Ramos (cell line): Measurements from ENCODE around the gene PACSIN2.
"Not testable (repeated sequence)": the region's sequence is repeated elsewhere in the genome, so short reads cannot be mapped to it uniquely, and the experiment has no call there.

Experiments
- in situ Hi-C: fragments of 300-500 bp; cut with MboI; formaldehyde crosslinking; loops from one replicate; pipeline ENCODE4 v1.14.3; 2022; ENCODE audit warnings: low sequenced_read_pairs; ENCODE audit not compliant: unreplicated experiment

PACSIN2 gene

DNA sequence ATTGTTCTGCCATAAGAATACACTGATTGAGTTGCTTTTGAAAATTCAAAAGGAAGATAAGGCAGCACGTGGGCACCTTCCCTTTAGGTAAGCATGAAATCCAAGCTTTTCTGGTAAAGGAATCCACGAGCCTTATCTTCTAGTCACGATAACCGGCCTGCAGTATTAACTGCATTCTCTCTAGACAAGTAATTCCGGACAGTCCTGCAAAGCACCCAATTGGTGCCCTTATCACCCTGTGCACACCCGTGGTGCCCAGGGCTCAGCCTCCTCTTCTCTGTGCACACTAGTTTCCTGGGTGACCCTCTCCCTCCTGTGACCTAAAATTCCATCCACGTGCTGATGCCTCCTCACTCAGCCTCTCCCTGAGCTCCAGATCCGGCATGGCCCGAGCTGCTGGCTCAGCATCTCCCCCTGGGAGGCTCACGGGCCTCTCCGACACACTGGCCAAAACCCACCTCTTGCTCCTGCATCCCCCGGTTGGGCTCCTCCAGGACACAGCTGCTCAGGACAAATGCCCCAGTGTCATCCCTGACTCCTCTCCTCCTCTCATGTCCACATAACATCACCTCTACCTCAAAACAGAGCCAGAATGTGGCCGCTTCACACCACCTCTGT lies 63.7 kb downstream of the PACSIN2 start:
- in situ Hi-C loops, result no loop called here

DNA sequence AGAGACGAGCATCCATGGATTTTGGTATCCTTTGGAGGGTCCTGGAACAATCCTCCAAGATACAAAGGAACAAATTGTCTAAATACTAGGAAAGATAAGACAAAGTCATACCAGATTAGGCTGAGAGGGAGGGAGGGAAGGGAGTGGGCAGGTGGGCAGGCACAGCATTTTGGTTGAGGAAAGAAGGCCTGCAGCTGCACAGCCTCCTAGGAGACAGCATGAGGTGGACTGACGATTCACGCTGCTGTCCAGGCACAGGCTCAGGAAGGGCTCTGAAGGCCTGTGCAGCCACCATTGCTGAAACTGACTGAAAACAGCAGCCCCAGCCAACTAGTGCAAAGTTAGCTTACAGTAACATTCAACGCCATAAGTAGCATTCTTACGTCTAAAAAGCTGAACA lies 64.7 kb downstream of the PACSIN2 start:
- in situ Hi-C loops, result no loop called here

DNA sequence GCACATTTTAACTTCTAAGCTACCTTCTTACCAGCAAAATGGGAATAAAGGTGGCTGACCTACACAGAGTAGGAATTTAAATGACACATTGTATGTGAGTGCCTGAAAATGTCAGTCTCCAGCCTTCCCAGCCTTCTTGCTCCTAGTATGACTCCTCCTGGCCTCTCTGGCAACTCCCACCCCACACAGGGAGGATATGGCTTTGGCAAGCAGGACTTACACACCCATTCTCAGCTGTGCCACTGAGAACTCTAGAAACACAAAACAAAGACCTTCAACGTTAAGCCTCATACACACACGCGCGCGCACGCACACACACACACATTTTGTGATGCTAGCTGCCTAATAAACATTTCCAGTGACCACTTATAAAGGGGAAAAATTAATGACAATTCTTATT lies 65.8 kb downstream of the PACSIN2 start:
- in situ Hi-C loops, result no loop called here

DNA sequence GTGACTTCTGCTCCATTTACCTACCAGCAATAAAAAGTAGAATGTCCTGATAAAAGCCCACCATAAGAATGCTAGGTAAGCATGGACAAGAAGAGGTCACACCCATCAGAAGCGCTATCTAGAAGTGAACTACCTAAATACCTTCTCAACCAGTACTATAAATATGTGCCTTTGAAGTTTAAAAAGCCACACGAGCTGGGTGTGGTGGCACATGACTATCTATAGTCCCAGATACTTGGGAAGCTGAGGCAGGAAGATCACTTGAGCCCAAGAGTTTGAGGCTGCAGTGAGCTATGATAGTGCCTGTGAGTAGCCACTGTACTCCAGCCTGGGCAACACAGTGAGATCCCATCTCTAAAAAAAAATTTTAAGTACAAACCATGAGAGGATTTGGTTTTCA lies 66.7 kb downstream of the PACSIN2 start:
- in situ Hi-C loops, result no loop called here

DNA sequence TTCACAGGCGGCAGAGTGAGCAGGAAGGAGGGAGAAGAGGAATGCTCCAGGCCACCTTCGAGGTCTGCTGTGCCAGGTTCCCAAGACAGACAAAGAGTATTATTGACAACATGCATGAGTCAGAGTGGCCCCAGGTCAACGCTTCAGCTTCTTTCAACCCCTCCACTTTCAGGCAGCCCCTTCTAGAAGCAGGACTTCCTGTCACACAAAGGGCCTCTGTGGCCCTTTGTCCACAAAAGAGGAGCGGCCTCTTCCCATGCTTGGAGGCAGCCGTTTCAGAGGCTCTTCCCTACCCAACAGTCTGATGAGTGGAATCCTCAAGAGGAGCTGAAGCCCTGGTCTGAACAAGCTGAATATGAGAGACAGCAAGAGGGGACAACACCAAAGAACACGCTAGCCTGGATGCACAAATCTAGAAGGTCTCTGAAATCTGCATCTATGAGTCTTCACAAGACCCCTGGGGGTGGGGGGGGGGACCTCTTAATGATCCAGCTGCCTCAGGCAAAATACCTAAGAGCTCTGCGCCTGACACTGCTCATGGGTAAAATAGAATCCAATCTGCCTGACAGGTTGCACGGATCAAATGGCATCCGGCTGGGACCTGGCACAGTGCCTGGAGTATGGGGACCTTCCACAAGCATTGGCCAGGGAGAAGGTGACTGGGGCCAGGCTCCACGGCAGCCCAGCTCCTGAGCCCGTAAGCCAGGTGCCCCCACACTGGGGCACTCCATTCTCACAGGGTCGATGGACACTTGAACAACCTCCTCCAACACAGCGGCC lies 67.5 kb downstream of the PACSIN2 start:
- in situ Hi-C loops, result no loop called here

DNA sequence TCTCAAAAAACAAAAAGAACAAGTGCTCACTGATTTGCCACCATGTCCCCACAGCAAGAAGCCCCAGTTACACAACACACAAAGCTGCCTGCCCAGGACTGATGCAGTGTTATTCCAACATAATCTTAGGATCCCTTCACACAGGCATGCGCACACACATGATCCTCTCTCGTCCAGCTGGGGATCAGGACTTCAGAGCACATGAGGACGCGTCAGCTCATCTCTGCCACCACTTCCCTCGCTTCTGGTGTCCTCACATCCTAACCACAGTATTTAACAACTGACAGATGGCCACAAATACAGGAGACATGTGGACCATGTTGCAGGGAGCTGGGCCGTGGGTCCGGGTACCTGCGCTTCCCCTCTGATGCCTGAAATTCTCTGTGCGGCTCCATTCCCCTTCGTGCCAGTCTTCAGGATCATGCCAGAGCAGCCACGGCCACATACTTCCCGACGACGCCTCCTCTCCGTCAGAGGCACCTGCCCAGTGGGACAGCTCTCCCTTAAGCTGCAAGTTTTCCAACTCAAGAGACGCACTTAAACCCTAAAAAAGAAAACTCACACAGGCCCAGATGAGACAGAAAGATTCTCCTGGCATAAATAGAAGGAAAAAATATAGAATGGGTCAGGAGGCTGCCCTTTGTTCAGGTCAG lies 68.3 kb downstream of the PACSIN2 start:
- in situ Hi-C loops, result no loop called here

DNA sequence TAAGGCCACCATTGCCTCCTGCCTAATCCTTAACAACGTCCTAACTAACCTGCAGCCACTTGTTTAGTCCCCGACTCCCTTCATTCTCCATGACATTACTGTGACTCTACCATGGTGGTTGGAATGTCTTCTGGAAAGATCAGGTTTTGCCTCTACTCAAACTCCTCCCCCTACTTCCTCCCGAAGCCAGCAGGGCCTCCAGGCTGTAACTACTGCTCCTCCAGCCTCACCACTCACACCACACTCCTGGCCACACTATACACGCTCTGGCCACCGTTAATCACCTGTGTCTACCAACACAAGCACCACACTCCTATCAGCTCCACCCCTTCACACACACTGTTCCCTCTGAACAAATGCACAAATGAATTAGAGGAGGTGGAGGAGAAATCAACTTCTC lies 69.2 kb downstream of the PACSIN2 start:
- in situ Hi-C loops, result no loop called here

DNA sequence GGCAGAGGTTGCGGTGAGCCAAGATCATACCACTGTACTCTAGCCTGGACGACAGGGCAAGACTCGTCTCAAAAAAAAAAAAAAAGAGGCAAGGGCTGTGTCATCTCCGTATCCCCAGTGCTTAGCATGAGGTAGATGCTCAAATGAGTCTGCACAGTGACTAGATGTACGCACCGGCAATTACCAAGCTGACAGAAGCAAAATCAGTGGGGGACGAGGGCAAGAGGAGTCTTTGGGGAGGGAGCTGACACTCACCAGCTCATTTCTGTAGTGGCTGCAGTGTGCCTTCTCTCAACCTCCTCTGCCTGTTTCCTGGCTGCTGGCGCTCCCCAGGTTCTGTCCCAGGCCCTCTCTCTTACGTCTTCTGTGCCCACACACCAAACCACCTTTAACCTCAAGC lies 69.9 kb downstream of the PACSIN2 start:
- in situ Hi-C loops, result no loop called here

DNA sequence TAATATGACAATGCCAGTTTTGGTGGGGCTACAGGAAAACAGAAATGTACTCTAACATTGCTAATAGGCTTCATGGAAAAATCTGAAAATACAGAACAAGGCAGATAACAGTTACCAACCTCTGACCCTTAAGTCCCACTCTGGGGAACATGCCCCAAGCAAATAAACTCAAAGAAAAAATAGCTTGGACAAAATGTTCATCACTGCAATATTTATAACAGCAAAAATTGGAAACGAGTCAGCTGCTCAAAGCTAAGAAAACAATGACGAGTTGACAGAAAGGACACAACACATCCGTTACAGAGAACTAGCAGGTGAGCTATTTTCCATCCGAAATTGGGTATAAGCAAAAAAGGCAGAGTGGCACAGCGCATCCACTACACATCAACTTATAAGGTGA lies 70.5 kb downstream of the PACSIN2 start:
- in situ Hi-C loops, result no loop called here

DNA sequence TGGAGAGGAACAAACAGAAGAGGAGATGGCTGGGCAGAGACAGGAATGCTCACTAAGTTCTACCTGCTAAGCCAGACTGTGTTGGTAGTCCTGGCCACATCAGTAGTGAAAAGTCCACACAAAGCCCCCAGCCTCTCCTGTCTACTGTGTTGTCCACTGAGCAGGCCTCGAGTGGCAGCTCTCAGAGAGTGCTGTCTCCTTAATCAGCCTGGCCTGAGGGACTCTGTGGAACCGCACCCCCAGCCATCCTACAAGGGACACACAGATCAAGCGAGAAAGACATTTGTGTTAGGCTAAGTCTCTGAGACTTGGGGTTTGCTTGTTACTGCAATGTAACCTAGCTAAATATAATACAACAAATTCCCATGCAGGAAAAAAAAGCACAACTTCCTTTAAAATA lies 71.0 kb downstream of the PACSIN2 start:
- in situ Hi-C loops, result no loop called here

DNA sequence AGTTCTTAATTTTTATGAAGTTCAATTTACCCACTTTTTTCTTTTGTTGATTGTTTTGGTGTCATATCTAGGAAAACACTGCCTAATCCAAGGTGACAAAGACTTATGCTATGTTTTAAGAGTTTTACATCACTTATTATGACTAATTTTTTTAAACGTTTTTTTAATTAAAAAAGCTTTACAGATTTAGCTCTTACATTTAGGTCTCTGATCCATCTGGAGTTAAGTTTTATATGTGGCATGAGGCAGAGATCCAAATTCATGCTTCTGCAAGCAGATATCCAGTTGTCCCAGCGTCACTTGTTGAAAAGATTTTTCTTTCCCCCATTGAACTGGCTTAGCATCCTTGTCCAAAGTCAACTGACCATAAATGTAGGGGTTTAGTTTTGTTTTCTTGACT lies 72.6 kb downstream of the PACSIN2 start:
- in situ Hi-C loops, result no loop called here

DNA sequence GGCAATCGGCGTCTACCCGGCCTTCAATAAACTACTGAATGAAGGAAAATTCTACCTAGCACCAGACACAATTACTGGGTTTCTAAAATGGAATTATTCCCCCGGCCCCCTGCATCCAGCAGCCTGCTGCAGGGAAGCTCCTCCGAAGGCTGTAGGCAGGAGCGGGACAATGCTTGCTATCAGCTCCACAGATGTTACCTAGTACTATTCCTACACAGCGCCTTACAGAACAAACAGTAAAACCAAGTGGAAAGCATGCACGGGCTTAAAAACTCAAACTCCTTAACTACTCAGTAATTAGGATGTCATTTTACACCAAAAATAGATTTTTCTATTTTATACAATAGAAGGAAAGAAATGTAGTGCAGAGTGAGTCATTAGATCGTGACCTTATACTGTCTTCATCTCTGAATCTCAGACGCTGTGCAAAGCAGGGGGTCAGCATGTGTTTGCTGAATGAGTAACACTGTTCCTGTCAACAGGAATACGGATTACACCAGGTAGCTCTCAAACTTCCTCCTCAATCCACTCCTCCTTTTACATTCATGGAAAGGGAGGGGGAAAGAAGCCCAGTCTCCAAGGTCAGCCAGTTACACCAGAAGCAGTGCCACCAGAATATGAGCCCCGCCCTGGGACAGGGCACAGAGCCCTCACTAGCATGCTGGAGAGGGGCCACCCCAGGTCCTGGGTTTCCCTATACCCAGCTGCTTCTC lies 74.9 kb downstream of the PACSIN2 start:
- in situ Hi-C loops, result no loop called here

DNA sequence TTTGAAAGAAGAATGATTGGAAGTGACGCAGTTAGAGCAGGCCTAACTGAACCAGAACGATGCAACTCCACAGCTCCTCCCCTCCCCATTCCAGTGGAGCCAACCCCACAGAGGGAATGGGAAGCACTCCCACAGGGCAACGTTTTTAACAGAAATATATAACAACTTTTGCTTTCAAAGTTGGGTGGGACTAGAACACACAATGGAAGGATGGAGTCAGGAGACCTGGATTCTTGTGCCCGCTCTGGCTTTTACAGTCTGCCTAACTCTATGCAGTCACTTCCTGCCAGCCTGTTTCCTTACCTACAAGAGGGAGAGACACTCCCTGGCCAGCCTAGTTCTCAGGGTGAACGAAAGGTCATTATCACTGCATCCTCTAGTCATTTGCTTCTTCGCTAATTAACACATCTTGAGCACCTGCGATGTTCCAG lies 75.5 kb downstream of the PACSIN2 start:
- in situ Hi-C loops, result no loop called here

DNA sequence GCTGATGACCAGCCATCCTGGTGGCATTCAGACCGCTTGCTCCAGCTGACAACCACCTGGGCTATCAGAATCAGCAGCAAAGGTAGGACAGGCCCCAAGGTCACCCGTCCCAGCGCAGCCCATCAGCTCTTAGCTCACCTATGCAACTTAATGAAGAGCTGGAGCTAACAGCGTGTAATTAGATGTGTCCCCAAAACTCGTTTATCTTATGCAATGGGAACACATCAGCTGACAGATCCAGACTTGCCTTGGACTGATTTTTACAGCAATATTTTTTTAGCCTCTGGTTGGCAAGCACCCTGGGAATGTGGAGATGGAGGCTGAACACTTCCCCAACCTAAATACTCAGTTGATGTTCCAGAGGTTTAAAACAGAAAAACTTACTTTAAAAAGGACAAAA lies 76.0 kb downstream of the PACSIN2 start:
- in situ Hi-C loops, result no loop called here

DNA sequence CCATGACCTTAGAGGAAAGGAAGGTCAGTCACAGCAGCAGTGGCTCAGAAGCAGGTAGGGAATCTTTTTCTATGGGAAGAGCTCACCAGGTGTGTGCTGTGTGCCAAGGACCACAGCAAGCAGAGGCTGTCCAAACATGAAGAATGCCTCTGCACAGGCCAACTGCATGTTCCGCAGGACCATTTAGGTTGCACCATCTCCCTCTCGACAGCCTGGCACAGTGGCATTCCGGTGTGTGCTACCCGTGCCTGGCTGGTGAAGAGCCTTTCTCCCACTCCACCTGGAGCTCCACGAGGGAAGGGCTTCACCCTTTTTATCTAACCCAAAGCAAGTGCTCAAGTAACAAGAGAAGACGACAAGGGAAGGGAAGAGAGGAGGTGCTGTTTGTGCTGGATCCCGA lies 76.5 kb downstream of the PACSIN2 start:
- in situ Hi-C loops, result no loop called here

DNA sequence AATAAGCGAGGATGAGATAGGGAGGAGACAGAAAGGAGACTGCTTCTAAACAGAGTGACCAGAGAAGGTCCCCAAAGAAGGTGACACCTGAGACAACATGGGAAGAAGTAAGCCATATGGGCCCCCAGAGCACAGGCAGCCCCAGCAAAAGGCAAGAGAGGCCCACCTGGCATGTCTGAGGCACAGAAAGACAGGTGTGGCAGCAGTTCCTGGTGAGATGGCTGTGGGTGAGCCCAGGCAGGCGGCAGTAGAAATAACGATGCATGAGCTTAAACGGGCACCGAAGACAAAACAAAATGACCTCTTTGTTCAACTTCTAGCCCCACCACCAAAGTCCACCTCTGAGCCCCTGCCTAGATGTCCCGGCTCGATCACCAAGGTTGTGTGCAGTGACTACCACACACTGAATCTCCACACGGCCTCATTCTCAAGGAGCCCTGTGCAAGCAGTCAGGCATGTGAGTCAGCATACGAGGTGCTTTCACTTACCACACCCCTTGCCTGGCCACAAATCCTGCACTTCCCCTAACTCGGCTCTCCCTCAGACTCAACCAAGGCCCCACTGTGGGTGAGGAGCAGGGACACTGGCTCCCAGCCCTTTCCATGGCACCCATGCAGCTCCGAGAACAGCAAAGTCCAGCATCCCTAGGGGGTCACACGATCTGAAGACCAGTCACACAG lies 77.6 kb downstream of the PACSIN2 start:
- in situ Hi-C loops, result no loop called here

DNA sequence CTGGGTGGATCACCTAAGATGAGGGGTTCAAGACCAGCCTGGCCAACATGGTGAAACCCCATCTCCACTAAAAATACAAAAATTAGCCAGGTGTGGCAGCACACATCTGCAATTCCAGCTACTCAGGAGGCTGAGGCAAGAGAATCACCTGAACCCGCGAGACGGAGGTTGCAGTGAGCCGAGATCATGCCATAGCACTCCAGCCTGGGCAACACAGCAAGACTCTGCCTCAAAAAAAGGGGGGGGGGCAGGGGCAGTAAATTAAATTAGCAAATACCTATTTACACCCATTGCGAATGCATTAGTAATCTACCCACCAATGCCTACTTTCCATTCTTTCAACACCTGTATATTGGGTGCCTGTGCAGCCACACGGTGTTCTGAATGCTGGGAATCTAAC lies 78.3 kb downstream of the PACSIN2 start:
- in situ Hi-C loops, result not testable (repeated sequence)

DNA sequence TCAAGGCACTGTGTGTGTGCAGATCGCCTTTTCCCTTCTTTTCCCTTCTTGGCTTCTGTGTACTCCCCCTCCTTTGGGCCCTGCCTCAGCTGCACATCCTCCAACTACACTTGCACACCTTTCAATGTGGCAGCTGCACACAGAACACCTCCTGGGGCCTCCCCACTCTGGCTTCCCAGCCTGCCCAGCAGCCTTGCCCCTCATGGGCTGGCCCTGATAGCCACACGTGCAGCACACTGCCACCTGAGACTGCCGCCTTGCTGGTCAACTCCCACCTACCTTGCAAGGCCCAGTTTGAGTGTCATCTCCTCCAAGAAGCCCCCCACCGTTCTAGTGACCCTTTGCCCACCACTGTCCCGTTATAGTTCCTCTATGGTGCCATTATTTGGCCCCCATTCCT lies 80.6 kb downstream of the PACSIN2 start:
- in situ Hi-C loops, result no loop called here

DNA sequence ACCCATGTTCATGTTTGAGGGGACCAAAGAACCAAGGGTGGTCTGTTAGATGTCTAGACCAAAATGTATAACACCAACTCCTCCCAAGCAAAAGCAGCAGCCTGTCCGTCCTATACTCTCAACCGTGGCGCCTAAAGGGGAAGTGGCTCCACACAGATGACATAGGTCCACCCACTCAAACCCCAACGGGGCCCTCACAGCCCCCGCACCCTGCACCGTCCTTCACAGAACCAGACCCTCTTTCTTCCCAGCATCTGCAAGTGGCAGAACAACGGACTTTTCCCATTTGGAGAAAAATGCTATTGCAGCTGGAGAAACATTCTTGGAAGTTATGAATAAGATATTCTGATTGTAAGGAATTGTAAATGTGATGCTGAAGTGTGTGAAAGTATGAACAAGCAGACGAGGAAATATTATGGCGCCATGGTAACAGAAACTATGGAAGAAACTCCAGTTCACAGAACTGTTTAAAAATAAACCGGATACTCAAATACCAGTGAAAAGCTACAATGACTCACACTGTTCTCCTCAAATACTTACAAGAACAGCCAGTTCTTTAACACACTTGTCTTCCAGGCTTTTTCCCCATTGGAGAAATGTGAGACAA lies 81.4 kb downstream of the PACSIN2 start:
- in situ Hi-C loops, result no loop called here

DNA sequence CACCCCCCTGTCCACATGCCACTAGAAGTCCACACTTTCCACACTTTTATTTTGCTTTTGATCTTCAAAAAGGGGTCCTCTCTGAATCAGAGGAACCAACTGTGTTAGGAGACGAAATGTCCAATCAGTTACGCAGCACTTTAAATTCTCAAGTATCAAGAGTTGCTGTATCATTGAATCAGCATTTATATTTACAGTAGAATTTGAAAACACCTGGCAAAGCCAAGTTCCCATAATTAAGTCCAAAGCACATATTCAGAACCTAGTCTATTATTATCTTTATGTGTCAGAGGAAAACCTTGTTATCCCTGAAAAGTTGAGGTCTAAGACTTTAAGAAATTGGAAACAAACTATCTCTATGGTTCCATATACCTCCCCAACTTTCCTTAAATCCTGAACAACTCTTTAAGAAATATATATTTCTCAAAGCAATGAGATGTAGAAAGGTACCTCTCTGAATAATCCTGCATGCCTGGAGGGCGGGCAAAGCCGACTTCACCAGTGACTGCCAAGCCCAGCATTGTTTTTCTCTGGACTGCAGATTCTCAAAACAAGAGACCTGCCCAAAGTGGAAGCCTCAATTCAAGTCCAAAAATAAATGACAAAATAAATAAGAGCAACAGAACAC lies 82.0 kb downstream of the PACSIN2 start:
- in situ Hi-C loops, result no loop called here
